ENCODE results near the gene KLHL18.
A peak's percentile ranks its signal among the peaks of the same experiment; 100 is the strongest.
"Not testable (repeated sequence)": the region's sequence is repeated elsewhere in the genome, so short reads cannot be mapped to it uniquely, and the experiment has no call there.

Gene KLHL18

GRCh38 chr3:47282424-47283192 is at the start of gene KLHL18, which contains the start of gene KIF9:
TSS of gene KLHL18 (plus strand) at chr3:47282944. CDS start at chr3:47282966, 22 bp downstream.
TSS of gene KIF9 (minus strand) at chr3:47282799. CDS start at chr3:47277374, 5,425 bp downstream.
- DNase-seq (ENCODE audit: extremely low spot score, insufficient read length, low read depth) (peak; percentile 96), FAIRE-seq (peak; percentile 97)

- FAIRE-seq: no peak
These were observed 44.7 kb upstream of the KLHL18 start for GRCh38 chr3:47238017-47238416.

GRCh38 chr3:47239929-47240328 is 42.8 kb upstream of the KLHL18 start:
- no peak for DNase-seq (ENCODE audit: extremely low spot score, insufficient read length, low read depth)
- FAIRE-seq: no peak

More at GRCh38 chr3:47238017-47238416, 44.7 kb upstream of the KLHL18 start:
- DNase-seq (ENCODE audit: extremely low spot score, insufficient read length, low read depth): no peak

GRCh38 chr3:47243419-47244147 is 39.2 kb upstream of the KLHL18 start:
- no peak for DNase-seq (ENCODE audit: extremely low spot score, insufficient read length, low read depth)
- FAIRE-seq: no peak

GRCh38 chr3:47244531-47245100 is 38.1 kb upstream of the KLHL18 start:
- no peak for DNase-seq (ENCODE audit: extremely low spot score, insufficient read length, low read depth)
- no peak for FAIRE-seq

- no peak for FAIRE-seq
These were observed 37.5 kb upstream of the KLHL18 start for GRCh38 chr3:47245271-47245670.

GRCh38 chr3:47247131-47248064 is 35.3 kb upstream of the KLHL18 start:
- no peak for FAIRE-seq

More at GRCh38 chr3:47245271-47245670, 37.5 kb upstream of the KLHL18 start:
- DNase-seq (ENCODE audit: extremely low spot score, insufficient read length, low read depth): no peak

GRCh38 chr3:47250309-47251060 is 32.3 kb upstream of the KLHL18 start:
- DNase-seq (ENCODE audit: extremely low spot score, insufficient read length, low read depth) (no peak), FAIRE-seq (peak; percentile 59)

More at GRCh38 chr3:47247131-47248064, 35.3 kb upstream of the KLHL18 start:
- no peak for DNase-seq (ENCODE audit: extremely low spot score, insufficient read length, low read depth)

- DNase-seq (ENCODE audit: extremely low spot score, insufficient read length, low read depth); FAIRE-seq: not testable (repeated sequence)
These were observed 31.7 kb upstream of the KLHL18 start for GRCh38 chr3:47251085-47251484.

GRCh38 chr3:47251689-47252088 is 31.1 kb upstream of the KLHL18 start:
- no peak for FAIRE-seq

GRCh38 chr3:47256331-47256730 is 26.4 kb upstream of the KLHL18 start:
- DNase-seq (ENCODE audit: extremely low spot score, insufficient read length, low read depth); FAIRE-seq: not testable (repeated sequence)

More at GRCh38 chr3:47251689-47252088, 31.1 kb upstream of the KLHL18 start:
- no peak for DNase-seq (ENCODE audit: extremely low spot score, insufficient read length, low read depth)

- FAIRE-seq: no peak
- no peak for DNase-seq (ENCODE audit: extremely low spot score, insufficient read length, low read depth)
These were observed 23.6 kb upstream of the KLHL18 start for GRCh38 chr3:47259114-47259513.

- no peak for DNase-seq (ENCODE audit: extremely low spot score, insufficient read length, low read depth)
These were observed 22.1 kb upstream of the KLHL18 start for GRCh38 chr3:47260605-47261004.

GRCh38 chr3:47261301-47261700 is 21.4 kb upstream of the KLHL18 start:
- DNase-seq (ENCODE audit: extremely low spot score, insufficient read length, low read depth): no peak

More at GRCh38 chr3:47260605-47261004, 22.1 kb upstream of the KLHL18 start:
- no peak for FAIRE-seq

GRCh38 chr3:47265008-47265407 is 17.7 kb upstream of the KLHL18 start:
- DNase-seq (ENCODE audit: extremely low spot score, insufficient read length, low read depth): no peak
- no peak for FAIRE-seq

More at GRCh38 chr3:47261301-47261700, 21.4 kb upstream of the KLHL18 start:
- no peak for FAIRE-seq

GRCh38 chr3:47265725-47266428 is 16.9 kb upstream of the KLHL18 start:
- DNase-seq (ENCODE audit: extremely low spot score, insufficient read length, low read depth) (no peak), FAIRE-seq (no peak)

- DNase-seq (ENCODE audit: extremely low spot score, insufficient read length, low read depth): no peak
- peak; percentile 35 for FAIRE-seq
These were observed 15.8 kb upstream of the KLHL18 start for GRCh38 chr3:47266709-47267489.
